ENCODE data around the gene CFB.
"Not testable (repeated sequence)": the region's sequence is repeated elsewhere in the genome, so short reads cannot be mapped to it uniquely, and the experiment has no call there.

The CFB gene

DNA sequence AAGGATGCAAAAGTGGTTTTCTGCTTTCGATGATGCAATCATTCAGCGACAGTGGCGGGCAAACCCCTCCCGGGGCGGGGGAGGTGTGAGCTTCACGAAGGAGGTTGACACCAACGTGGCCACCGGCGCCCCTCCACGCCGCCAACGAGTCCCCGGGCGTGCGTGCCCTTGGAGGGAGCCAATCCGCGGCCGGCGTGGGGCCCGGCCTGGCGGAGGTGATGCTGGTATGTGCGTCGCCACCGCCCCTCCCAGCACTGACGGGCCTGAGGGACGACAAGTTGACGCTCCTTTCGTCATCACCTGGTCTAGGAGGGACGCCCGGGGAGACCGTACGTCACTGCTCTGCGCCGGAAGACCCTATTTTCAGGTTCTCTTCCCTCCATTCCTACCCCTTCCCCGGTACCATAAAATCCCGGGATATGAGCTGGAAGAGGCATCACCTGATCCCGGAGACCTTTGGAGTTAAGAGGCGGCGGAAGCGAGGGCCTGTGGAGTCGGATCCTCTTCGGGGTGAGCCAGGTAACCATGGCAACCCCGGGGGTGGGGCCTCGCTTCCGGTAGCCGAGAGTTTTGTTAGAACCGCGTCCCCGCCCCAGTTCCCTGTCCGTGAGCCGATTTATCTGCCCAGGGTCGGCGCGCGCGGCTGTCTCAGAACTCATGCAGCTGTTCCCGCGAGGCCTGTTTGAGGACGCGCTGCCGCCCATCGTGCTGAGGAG, 26.3 kb downstream of the CFB start, which contains the start of gene DXO:
TSS of gene DXO (minus strand) at position 146 of the 716 bp plus-strand sequence. CDS start 463 bp downstream, outside the sequence.
- peak; percentile 100 for DNase-seq

DNA sequence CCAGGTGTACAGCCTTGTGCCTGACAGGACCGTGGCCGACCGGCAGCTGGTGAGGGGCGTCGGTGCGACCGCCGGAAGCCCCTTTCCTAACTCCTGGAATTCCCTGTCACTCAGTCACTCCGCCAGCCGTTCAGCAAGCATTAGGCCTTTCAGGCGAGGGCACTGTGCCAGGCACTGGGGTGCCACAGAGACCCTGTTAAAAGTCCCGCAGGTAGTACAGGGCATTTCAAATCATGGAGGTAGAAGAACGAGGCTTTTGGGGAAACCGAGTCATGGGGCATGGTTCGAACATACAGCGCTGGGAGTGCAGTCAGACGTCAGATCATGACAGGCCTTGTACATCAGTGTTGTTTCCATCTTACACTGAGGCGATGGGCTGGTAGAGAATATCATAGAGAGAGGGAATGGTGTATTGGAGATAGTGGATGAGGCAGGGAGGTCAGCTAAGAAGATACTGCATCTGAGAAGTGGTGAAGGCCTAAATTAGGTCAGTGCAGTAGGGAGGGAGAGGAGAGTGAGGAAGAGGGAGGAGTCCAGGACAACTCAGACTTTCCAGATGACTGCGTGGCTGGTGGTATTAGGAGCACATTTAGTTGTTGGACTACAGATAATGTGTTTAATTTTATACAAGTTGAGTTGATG, 26.9 kb downstream of the CFB start:
- peak; percentile 63 for DNase-seq

DNA sequence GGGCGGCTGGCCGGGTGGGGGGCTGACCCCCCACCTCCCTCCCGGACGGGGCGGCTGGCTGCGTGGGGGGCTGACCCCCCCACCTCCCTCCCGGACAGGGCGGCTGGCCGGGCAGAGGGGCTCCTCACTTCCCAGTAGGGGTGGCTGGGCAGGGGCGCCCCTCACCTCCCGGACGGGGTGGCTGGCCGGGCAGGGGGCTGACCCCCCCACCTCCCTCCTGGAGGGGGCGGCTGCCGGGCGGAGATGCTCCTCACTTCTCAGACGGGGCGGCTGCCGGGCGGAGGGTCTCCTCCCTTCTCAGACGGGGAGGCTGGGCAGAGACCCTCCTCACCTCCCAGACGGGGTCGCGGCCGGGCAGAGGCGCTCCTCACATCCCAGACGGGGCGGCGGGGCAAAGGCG, 30.2 kb downstream of the CFB start:
- DNase-seq: not testable (repeated sequence)

DNA sequence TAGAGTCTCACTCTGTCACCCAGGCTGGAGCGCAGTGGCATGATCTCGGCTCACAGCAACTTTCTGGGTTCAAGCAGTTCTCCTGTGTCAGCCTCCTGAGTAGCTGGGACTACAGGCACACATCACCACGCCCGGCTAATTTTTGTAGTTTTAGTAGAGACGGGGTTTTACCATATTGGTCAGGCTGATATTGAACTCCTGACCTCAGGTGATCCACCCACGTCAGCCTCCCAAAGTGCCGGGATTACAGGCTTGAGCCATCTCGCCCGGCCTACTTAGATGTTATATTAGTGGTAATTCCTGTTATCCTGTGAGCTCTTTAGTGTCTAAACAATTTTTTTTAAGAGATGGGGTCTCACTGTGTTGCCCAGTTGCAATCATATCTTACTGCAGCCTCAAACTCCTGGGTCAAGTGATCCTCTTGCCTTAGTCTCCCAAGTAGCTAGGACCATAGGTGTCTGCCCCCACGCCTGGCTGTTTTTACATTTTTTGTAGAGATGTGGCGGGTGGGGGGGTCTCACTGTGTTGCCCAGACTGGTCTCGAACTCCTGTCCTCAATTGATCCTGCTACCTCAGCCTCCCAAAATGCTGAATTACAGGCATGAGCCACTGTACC, 32.0 kb downstream of the CFB start:
- no peak for DNase-seq

DNA sequence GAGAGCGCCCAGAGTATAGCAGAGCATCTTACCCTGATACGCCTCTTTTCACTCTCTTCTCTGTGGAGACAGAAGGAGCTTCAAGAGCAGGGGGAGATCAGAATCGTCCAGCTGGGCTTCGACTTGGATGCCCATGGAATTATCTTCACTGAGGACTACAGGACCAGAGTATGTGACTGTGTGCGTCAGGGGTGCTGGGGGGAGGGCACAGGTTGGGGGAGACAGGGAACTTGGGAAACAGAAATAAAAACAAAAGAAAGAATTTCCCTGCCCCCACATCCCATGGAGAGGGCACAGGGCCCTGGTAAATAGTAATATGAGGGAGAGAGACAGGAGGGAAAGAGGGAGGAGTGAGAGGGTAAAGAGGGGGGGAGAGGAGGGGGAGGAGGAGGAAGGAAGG, 32.9 kb downstream of the CFB start:
- no peak for DNase-seq

DNA sequence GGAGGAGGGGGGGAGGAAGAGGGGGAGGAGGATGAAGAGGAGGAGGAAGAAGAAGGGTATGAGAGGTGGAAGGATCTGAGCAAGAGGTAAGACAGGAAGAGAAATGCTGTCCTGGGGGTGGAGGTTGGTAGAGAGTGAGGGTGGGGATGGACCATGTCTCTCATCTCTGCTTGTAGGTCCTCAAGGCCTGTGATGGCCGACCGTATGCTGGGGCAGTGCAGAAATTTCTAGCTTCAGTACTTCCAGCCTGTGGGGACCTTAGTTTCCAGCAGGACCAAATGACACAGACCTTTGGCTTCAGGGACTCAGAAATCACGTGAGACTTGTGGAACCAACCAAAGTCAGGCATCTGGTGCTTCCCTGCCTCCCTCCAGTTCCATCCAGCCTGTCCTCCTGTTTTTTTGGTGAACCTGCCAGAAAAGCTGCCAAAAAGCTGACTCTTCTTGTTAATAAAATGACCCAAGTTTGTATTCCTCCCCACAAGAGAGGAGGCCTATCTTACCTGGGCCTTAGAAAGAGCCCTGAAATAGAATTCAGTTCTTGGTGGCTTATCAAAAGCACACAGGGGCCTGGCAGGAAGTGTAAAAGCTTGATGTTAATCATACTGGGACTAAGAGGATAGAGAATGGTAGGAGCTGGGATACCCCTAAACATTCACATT, 33.5 kb downstream of the CFB start:
- DNase-seq: peak; percentile 43

DNA sequence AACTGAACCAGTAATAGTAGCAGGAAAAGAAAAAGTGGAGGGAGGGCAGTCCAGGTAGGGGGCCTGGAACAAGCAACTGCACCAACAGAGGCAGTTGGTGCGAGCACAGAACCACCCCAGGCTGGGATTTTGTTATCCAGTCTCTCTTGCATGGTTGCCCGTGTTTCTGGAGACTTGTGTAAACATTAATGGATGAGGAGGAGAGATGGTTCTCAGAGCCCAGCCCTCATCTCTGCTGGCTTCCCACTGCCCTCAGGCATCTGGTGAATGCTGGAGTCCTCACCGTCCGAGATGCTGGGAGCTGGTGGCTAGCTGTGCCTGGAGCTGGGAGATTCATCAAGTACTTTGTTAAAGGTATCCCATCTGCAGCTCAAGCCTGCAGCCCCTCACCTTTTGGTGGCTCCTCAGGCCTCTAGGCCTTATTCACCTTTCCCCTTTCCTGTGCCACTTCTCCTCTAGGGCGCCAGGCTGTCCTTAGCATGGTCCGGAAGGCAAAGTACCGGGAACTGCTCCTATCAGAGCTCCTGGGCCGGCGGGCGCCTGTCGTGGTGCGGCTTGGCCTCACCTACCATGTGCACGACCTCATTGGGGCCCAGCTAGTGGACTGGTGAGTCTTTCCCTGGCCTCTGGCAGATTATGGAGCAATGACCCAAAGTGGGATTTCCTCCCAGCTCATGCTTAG, 34.4 kb downstream of the CFB start:
- DNase-seq: not testable (repeated sequence)

DNA sequence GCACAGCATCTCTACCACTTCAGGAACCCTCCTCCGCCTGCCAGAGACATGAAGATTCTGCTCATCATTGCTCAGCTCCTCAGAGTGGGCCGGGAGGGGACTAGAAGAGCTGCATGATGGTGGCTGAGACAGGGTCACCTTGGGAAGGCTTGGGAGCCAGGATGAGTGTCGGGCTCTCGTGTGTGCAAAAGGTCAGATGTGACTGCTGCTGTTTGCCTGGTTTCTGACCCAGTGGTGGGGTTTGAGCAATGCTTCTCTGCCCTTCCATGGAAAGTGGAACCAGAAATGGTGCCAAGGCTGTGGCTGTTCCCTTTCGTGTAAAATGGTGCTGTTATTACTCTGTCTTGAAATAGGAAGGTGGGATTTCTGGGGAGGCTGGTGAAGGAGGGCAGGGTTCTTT, 35.1 kb downstream of the CFB start:
- not testable (repeated sequence) for DNase-seq

DNA sequence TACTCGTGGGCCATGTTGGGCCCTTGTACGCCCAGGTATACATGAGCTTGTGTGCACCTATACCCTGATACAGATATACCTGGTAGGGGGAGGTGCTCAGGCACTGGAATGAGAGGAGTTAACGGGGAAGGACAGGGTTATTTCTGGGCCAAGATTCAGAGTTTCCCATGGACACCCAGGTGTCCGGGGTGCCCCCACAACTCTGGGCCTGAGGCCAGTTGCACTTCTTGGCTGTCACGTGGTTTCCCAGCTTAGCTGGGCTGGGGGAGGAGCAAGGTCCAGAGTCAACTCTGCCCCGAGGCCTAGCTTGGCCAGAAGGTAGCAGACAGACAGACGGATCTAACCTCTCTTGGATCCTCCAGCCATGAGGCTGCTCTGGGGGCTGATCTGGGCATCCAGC, 35.8 kb downstream of the CFB start, which contains the start of gene C4A:
TSS of gene C4A (plus strand) at position 314 of the 400 bp plus-strand sequence. CDS start at position 365, 51 bp downstream.
- not testable (repeated sequence) for DNase-seq

DNA sequence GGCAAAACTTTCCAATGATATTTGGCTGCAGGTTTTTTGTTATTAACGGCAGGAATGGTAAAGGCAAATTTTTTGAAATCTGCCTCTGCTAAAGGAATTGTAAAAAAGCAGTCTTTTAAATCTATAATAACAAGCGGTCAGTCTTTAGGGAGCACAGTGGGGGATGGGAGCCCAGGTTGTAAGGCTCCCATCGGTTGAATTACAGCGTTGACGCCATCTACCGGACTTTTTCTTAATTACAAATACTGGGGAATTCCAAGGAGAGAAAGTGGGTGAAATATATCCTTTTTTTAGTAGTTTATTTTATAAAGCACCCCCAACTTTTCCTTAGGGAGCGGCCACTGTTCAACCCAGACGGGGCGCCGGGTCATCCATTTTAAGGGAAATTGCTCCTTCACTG, 43.5 kb downstream of the CFB start:
- not testable (repeated sequence) for DNase-seq

DNA sequence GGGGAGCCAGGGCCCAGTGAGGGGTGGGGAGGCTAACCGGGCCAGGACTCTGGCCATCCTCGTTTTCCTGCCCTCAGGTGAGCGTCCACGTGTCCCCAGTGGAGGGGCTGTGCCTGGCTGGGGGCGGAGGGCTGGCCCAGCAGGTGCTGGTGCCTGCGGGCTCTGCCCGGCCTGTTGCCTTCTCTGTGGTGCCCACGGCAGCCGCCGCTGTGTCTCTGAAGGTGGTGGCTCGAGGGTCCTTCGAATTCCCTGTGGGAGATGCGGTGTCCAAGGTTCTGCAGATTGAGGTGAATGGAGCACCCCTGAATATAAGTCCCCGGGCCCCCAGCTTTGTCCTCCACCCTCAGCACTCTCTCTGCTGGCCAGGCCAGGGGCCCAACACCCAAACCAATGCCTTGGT, 48.5 kb downstream of the CFB start:
- not testable (repeated sequence) for DNase-seq

DNA sequence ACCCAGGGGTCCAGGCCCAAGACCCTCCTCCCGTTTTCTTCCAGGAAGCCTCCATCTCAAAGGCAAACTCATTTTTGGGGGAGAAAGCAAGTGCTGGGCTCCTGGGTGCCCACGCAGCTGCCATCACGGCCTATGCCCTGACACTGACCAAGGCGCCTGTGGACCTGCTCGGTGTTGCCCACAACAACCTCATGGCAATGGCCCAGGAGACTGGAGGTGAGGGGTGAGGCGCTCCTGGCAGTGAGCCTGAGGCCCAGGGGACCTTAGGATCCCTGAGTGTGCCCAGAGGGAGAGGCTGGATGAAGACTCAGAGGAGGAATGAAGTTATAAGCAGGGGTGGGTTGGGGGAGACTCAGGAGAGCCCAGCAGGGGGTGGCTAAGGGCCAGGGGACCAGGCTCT, 50.5 kb downstream of the CFB start:
- not testable (repeated sequence) for DNase-seq

Data from OCI-M1 (cell line).